ENCODE data around the gene LPCAT3.

GRCh38 chr12:7060353-7060954 is 42.2 kb upstream of the LPCAT3 start, which contains the start of gene C1S:
- TF ChIP-seq CTCF (conservative IDR thresholded peaks at IDR 0.05; ENCODE audit: low read length) (no peak), EZH2phosphoT487 (IDR thresholded peaks at IDR 0.05; ENCODE audit: borderline replicate concordance) (no peak)
